Measurements from ENCODE around the gene SNUPN.

DNA sequence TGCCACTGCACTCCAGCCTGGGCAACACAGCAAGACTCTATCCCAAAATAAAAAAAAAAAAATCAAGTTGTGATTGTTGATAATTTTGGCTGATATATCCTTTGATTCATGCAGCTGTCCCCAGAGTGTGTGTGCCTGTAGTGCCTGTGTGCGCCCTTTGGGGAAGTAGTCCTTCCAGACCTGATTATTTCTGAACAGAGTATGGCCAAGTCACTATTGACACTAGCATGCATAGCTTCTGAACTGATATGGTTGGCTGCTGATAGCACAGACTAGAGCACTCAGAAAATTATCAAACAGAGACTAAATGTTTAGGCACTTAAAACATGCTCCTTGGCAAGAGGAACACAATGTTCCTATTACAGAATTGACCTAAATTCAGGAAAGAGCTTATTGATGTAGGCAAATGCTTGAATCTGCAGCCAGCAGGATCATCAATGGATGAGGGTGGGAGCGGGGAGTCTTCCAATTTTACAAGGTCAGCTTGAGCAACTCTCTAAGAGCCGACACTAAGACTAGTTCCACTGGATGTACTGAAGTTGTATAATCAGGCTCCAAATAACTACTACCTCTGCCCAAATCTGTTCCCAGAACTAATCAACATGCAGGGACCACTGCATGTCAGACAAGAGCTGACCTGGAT, 28.7 kb downstream of the SNUPN start:
- no peak for TF ChIP-seq SP1 (IDR thresholded peaks at IDR 0.05)
- no peak for TF ChIP-seq HDGF (IDR thresholded peaks at IDR 0.05; ENCODE audit: borderline replicate concordance)
- TF ChIP-seq SUZ12 (IDR thresholded peaks at IDR 0.05) = no peak
- no peak for TF ChIP-seq FOXA1 (IDR thresholded peaks at IDR 0.05)
- TF ChIP-seq, protein P1, sequence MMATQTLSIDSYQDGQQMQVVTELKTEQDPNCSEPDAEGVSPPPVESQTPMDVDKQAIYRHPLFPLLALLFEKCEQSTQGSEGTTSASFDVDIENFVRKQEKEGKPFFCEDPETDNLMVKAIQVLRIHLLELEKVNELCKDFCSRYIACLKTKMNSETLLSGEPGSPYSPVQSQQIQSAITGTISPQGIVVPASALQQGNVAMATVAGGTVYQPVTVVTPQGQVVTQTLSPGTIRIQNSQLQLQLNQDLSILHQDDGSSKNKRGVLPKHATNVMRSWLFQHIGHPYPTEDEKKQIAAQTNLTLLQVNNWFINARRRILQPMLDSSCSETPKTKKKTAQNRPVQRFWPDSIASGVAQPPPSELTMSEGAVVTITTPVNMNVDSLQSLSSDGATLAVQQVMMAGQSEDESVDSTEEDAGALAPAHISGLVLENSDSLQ (IDR thresholded peaks at IDR 0.05) = no peak
- TF ChIP-seq ELF4 (IDR thresholded peaks at IDR 0.05) = no peak
- TF ChIP-seq TARDBP (IDR thresholded peaks at IDR 0.05) = no peak
